HL-60 (cell line): ENCODE results near the gene OLFML2B.
A peak's percentile ranks its signal among the peaks of the same experiment; 100 is the strongest.

Experiments
- DNase-seq, 2 experiments: peaks; one replicate each; pipeline ENCODE4 v3.0.0-alpha.2; 2010 to 2020; ENCODE audit warnings: low read depth in 1 of 2, low spot score in 1 of 2
- H3K27ac ChIP-seq: fragments of 250-450 bp; sonication (Bioruptor Pico); replicated peaks from 2 replicates; pipeline ENCODE4 v1.5.1; 2020; ENCODE audit warnings: mild to moderate bottlenecking, moderate library complexity
- H3K27me3 ChIP-seq: fragments of 250-450 bp; sonication (Bioruptor Pico); 2 replicates; pipeline ENCODE4 v1.5.1; 2021; ENCODE audit warnings: mild to moderate bottlenecking, moderate library complexity; ENCODE audit not compliant: insufficient read depth, poor library complexity, severe bottlenecking
- H3K4me3 ChIP-seq: replicated peaks from 2 replicates; pipeline ENCODE4 v1.5.1; 2011; ENCODE audit warnings: mild to moderate bottlenecking, control low read depth, low read length; ENCODE audit not compliant: insufficient read depth
- CTCF ChIP-seq: IDR thresholded peaks from one replicate; pipeline ENCODE4 v1.5.1; 2011; ENCODE audit warnings: low read length, control low read depth, inconsistent platforms; ENCODE audit not compliant: insufficient read depth
- GABPA ChIP-seq: IDR thresholded peaks from 2 replicates; pipeline ENCODE4 v1.6.1; 2012; ENCODE audit warnings: low read depth
- POLR2AphosphoS5 ChIP-seq: IDR thresholded peaks from 2 replicates; pipeline ENCODE4 v1.6.1; 2012; ENCODE audit warnings: low read depth
- REST ChIP-seq: IDR thresholded peaks from 2 replicates; pipeline ENCODE4 v1.6.1; 2012; ENCODE audit warnings: low read depth; ENCODE audit not compliant: insufficient replicate concordance
- SPI1 ChIP-seq: IDR thresholded peaks from 2 replicates; pipeline ENCODE4 v1.6.1; 2012; ENCODE audit warnings: low read depth, mild to moderate bottlenecking, borderline replicate concordance

OLFML2B gene

GRCh38 chr1:162046921-162047320, 23.3 kb upstream of the OLFML2B start:
- Histone ChIP-seq H3K27ac (no peak overlapping the region), H3K27me3 (no peaks in the 10 kb centered on the region), H3K4me3 (no peak overlapping the region)
- no peak for DNase-seq
- TF ChIP-seq CTCF (no peak), GABPA (no peak), POLR2AphosphoS5 (no peak), SPI1 (no peak), REST (no peak)

GRCh38 chr1:162042361-162042760, 18.7 kb upstream of the OLFML2B start:
- Histone ChIP-seq H3K4me3 (no peak overlapping the region), H3K27me3 (no peaks in the 10 kb centered on the region), H3K27ac (no peak overlapping the region)
- TF ChIP-seq GABPA (no peak), SPI1 (no peak), POLR2AphosphoS5 (no peak), CTCF (no peak), REST (no peak)
- no peak for DNase-seq

GRCh38 chr1:162040657-162041056, 17.0 kb upstream of the OLFML2B start:
- Histone ChIP-seq H3K27ac (no peak overlapping the region), H3K4me3 (no peak overlapping the region), H3K27me3 (no peaks in the 10 kb centered on the region)
- peak; percentile 15 to 21 for DNase-seq
- no peak for TF ChIP-seq POLR2AphosphoS5
- TF ChIP-seq CTCF: peak; percentile 19

GRCh38 chr1:162040001-162040400, 16.3 kb upstream of the OLFML2B start:
- no peak overlapping the region for H3K4me3 ChIP-seq
- H3K27me3 ChIP-seq: no peaks in the 10 kb centered on the region
- TF ChIP-seq GABPA (no peak), REST (no peak), POLR2AphosphoS5 (no peak), CTCF (no peak), SPI1 (no peak)
- H3K27ac ChIP-seq: no peak overlapping the region
- no peak for DNase-seq
